HCT116 (cell line): Measurements from ENCODE around the gene SLC25A53. TPM values are rescaled to one million over a fixed set of nuclear protein-coding genes. Genes with fewer than 3 reads are reported as not detected.

Experiments
- ATAC-seq: fragments of 200-7000 bp; cut with Tn5 transposase; 2 replicates; pipeline ENCODE4 v1.9.1; 2020; ENCODE audit warnings: mild to moderate bottlenecking, moderate library complexity
- BruUV-seq: library from RNA; stranded (reverse); fragments of 400-500 nt; replicated peaks from 2 replicates; lab custom pipeline; 2021; lab: Mats Ljungman, UMichigan
- CTCF ChIA-PET: fragments of 300-600 bp; sonication (Branson Sonifier 250); formaldehyde crosslinking; loops from one replicate; lab custom pipeline; 2021; ENCODE audit warnings: antibody characterized with exemption; lab: Charles Lee
- POLR2A ChIA-PET: fragments of 300-600, 350-600 bp; sonication (Branson Sonifier 250); formaldehyde crosslinking; loops from one replicate; lab custom pipeline; 2021; ENCODE audit warnings: antibody characterized with exemption; lab: Charles Lee
- RAD21 ChIA-PET, 2 experiments: fragments of 300-600 bp; sonication (Branson Sonifier 250); formaldehyde crosslinking; loops; one replicate each; lab custom pipeline; 2023; ENCODE audit warnings: low total read pairs in 2 of 2; ENCODE audit not compliant: uncharacterized antibody in 2 of 2, unreplicated experiment in 2 of 2, low non-redundant PET in 1 of 2; lab: Charles Lee
- DNase-seq: peaks from one replicate; pipeline ENCODE4 v3.0.0-alpha.2; 2010; ENCODE audit warnings: low read depth, low spot score
- H2AFZ ChIP-seq: fragments of 200-600 bp; shearing (Covaris generic), sonication (generic); 2 replicates; pipeline ENCODE4 v1.6.1; 2017; ENCODE audit warnings: low read depth, mixed run types, mixed read lengths, antibody characterized with exemption, low read length; ENCODE audit not compliant: poor library complexity, severe bottlenecking
- H3K27ac ChIP-seq: 2 replicates; pipeline ENCODE4 v1.5.1; 2012; ENCODE audit warnings: low read depth, low read length
- H3K27me3 ChIP-seq: fragments of 200-600 bp; sonication (generic); 2 replicates; pipeline ENCODE4 v1.6.1; 2016; ENCODE audit warnings: mixed run types, low read length, mixed read lengths; ENCODE audit not compliant: insufficient read depth
- H3K36me3 ChIP-seq, 2 experiments: fragments of 200-500 bp in 1 of 2; fragments of 200-600 bp in 1 of 2; sonication (Bioruptor generic) in 1 of 2; sonication (generic) in 1 of 2; 2 replicates each; pipeline versions ENCODE4 v1.5.1 to v1.6.1; 2014 to 2016; ENCODE audit warnings: low read length in 2 of 2, inconsistent platforms in 1 of 2, mixed read lengths in 1 of 2, mixed run types in 1 of 2; ENCODE audit not compliant: insufficient read depth in 2 of 2, control insufficient read depth in 1 of 2
- H3K4me1 ChIP-seq, 2 experiments: fragments of 200-600 bp in 1 of 2; sonication (generic) in 1 of 2; 2 replicates each; pipeline versions ENCODE4 v1.5.1 to v1.6.1; 2012 to 2017; ENCODE audit warnings: low read length in 2 of 2, inconsistent platforms in 1 of 2, mild to moderate bottlenecking in 1 of 2, mixed read lengths in 1 of 2, mixed run types in 1 of 2, moderate library complexity in 1 of 2; ENCODE audit not compliant: insufficient read depth in 2 of 2, control insufficient read depth in 1 of 2
- H3K4me2 ChIP-seq: fragments of 200-600 bp; sonication (generic); 2 replicates; pipeline ENCODE4 v1.6.1; 2017; ENCODE audit warnings: mixed run types, low read length, mixed read lengths
- H3K4me3 ChIP-seq, 2 experiments: fragments of 200-600 bp in 1 of 2; sonication (generic) in 1 of 2; replicated peaks in 1 of 2; 2 replicates each; pipeline ENCODE4 v1.5.1; 2011 to 2016; ENCODE audit warnings: low read length in 2 of 2, control low read depth in 1 of 2, low read depth in 1 of 2, mild to moderate bottlenecking in 1 of 2, mixed read lengths in 1 of 2, mixed run types in 1 of 2
- H3K79me2 ChIP-seq: fragments of 200-600 bp; sonication (generic); 2 replicates; pipeline ENCODE4 v1.6.1; 2017; ENCODE audit warnings: mild to moderate bottlenecking, mixed run types, low read length, moderate library complexity, mixed read lengths; ENCODE audit not compliant: insufficient read depth
- H3K9ac ChIP-seq: fragments of 200-600 bp; sonication (generic); 2 replicates; pipeline ENCODE4 v1.6.1; 2016; ENCODE audit warnings: low read length, mixed read lengths
- H3K9me2 ChIP-seq: fragments of 200-600 bp; sonication (generic), shearing (Covaris generic); 2 replicates; pipeline ENCODE4 v1.6.1; 2017; ENCODE audit warnings: mixed run types, mild to moderate bottlenecking, moderate library complexity; ENCODE audit not compliant: insufficient read depth
- H3K9me3 ChIP-seq, 2 experiments: fragments of 200-500 bp in 1 of 2; fragments of 200-600 bp in 1 of 2; sonication (Bioruptor generic) in 1 of 2; sonication (generic) in 1 of 2; 2 replicates each; pipeline ENCODE4 v1.6.1; 2014 to 2017; ENCODE audit warnings: low read length in 2 of 2, mixed read lengths in 2 of 2, inconsistent platforms in 1 of 2, low read depth in 1 of 2, mild to moderate bottlenecking in 1 of 2, mixed run types in 1 of 2, moderate library complexity in 1 of 2; ENCODE audit not compliant: control insufficient read depth in 1 of 2, insufficient read depth in 1 of 2
- H4K20me1 ChIP-seq: fragments of 200-600 bp; sonication (generic), shearing (Covaris generic); 2 replicates; pipeline ENCODE4 v1.6.1; 2017; ENCODE audit warnings: mixed run types, mild to moderate bottlenecking, moderate library complexity; ENCODE audit not compliant: insufficient read depth
- ELF1 ChIP-seq: IDR thresholded peaks from 2 replicates; pipeline ENCODE4 v1.6.1; 2012; ENCODE audit warnings: low read depth, borderline replicate concordance
- EZH2phosphoT487 ChIP-seq: fragments of 200-600 bp; IDR thresholded peaks from 2 replicates; pipeline ENCODE4 v1.6.1; 2018; ENCODE audit warnings: antibody characterized with exemption, borderline replicate concordance
- JUND ChIP-seq: IDR thresholded peaks from 2 replicates; pipeline ENCODE4 v1.6.1; 2012
- POLR2AphosphoS5 ChIP-seq: IDR thresholded peaks from 2 replicates; pipeline ENCODE4 v1.6.1; 2011; ENCODE audit warnings: mild to moderate bottlenecking, low read depth, low read length, moderate library complexity
- SIN3A ChIP-seq: IDR thresholded peaks from 2 replicates; pipeline ENCODE4 v1.6.1; 2012; ENCODE audit warnings: low read depth
- TCF7L2 ChIP-seq: IDR thresholded peaks from 2 replicates; pipeline ENCODE4 v1.7.0; 2011; ENCODE audit warnings: borderline replicate concordance, inconsistent platforms; ENCODE audit not compliant: insufficient read depth, insufficient read length; ENCODE audit errors: extremely low read depth
- intact Hi-C: fragments of 100-400 bp; cut with micrococcal nuclease; formaldehyde crosslinking; loops from 2 replicates; pipeline ENCODE4 v1.10.0; 2022
- total RNA-seq: library from RNA; stranded (reverse); gene quantifications from one replicate; pipeline ENCODE4 v1.2.1, GENCODE V29; 2021; ENCODE audit not compliant: unreplicated experiment
- TF ChIP-seq, protein P1 (sequence below): IDR thresholded peaks from 2 replicates; pipeline ENCODE4 v1.6.1; 2012; ENCODE audit warnings: low read depth
- TF ChIP-seq, protein P2 (sequence below): IDR thresholded peaks from 2 replicates; pipeline ENCODE4 v1.6.1; 2012

SLC25A53 gene
- total RNA-seq, 1 experiment from 2014 or later: 3.4 TPM

DNA sequence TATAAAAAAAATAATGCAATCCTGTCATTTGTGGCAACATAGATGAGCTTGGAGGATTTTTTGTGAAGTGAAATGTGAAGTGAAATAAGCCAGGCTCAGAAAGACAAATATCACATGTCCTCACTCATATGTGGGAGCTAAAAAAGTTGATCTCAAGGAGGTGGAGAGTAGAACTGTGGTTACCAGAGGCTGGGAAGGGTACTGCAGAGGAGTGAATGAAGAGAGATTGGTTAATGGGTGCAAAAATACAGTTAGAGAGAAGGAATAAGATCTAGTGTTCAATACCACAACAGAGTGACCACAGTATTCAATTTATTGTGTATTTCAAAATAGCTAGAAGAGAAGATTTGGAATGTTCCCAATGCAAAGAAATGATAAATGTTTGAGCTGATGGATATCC lies 57.9 kb downstream of the SLC25A53 start:
- RAD21 ChIA-PET: no interaction called here
- Histone ChIP-seq H3K79me2 (no peaks in the 10 kb centered on the region), H2AFZ (no peak overlapping the region), H3K27ac (no peak overlapping the region), H3K4me3 (no peak overlapping the region), H4K20me1 (no peaks in the 10 kb centered on the region), H3K27me3 (peaks cover 11% of the 10 kb centered on the region; the same call in 1 of the 2 replicates), H3K36me3 (no peaks in the 10 kb centered on the region), H3K9me2 (no peaks in the 10 kb centered on the region), H3K9me3 (no peaks in the 10 kb centered on the region), H3K4me1 (no peaks in the 10 kb centered on the region), H3K4me2 (no peak overlapping the region), H3K9ac (no peak overlapping the region)
- POLR2A ChIA-PET: no interaction called here
- intact Hi-C loops: loop anchor here (1.0 kb wide), 1 partner anchor 37 kb away; no protein-coding TSS in a partner anchor
- ATAC-seq (no peak), DNase-seq (no peak)
- no peak for TF ChIP-seq TCF7L2
- no peak for TF ChIP-seq ELF1
- no peak for TF ChIP-seq POLR2AphosphoS5
- TF ChIP-seq EZH2phosphoT487: no peak
- TF ChIP-seq JUND: no peak
- TF ChIP-seq SIN3A: no peak
- TF ChIP-seq, protein P1, sequence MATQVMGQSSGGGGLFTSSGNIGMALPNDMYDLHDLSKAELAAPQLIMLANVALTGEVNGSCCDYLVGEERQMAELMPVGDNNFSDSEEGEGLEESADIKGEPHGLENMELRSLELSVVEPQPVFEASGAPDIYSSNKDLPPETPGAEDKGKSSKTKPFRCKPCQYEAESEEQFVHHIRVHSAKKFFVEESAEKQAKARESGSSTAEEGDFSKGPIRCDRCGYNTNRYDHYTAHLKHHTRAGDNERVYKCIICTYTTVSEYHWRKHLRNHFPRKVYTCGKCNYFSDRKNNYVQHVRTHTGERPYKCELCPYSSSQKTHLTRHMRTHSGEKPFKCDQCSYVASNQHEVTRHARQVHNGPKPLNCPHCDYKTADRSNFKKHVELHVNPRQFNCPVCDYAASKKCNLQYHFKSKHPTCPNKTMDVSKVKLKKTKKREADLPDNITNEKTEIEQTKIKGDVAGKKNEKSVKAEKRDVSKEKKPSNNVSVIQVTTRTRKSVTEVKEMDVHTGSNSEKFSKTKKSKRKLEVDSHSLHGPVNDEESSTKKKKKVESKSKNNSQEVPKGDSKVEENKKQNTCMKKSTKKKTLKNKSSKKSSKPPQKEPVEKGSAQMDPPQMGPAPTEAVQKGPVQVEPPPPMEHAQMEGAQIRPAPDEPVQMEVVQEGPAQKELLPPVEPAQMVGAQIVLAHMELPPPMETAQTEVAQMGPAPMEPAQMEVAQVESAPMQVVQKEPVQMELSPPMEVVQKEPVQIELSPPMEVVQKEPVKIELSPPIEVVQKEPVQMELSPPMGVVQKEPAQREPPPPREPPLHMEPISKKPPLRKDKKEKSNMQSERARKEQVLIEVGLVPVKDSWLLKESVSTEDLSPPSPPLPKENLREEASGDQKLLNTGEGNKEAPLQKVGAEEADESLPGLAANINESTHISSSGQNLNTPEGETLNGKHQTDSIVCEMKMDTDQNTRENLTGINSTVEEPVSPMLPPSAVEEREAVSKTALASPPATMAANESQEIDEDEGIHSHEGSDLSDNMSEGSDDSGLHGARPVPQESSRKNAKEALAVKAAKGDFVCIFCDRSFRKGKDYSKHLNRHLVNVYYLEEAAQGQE: no peak
- TF ChIP-seq, protein P2, sequence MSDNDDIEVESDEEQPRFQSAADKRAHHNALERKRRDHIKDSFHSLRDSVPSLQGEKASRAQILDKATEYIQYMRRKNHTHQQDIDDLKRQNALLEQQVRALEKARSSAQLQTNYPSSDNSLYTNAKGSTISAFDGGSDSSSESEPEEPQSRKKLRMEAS: no peak
- BruUV-seq: no TSS peak
- CTCF ChIA-PET: interaction anchor here (1.4 kb wide), 1 partner anchor 172 kb away, joined by 3 read pairs; no protein-coding TSS in a partner anchor
